H9 (cell line): ENCODE measurements around the gene TPCN2. TPM values are rescaled to one million over a fixed set of nuclear protein-coding genes. Genes with fewer than 3 reads are reported as not detected.

Experiments
- DNase-seq: peaks from one replicate; pipeline ENCODE4 v3.0.0-alpha.2; 2017
- H2AFZ ChIP-seq: one replicate; pipeline ENCODE4 v1.6.1; 2013; ENCODE audit warnings: mild to moderate bottlenecking, low read length, control low read depth, moderate library complexity
- H2AK5ac ChIP-seq: 2 replicates; pipeline ENCODE4 v1.6.1; 2013; ENCODE audit warnings: low read length, control low read depth, mixed read lengths; ENCODE audit not compliant: insufficient read length
- H2BK120ac ChIP-seq: one replicate; pipeline ENCODE4 v1.6.1; 2013; ENCODE audit warnings: low read depth, mild to moderate bottlenecking, low read length, control low read depth, inconsistent platforms; ENCODE audit not compliant: poor library complexity, severe bottlenecking
- H2BK12ac ChIP-seq: 2 replicates; pipeline ENCODE4 v1.6.1; 2013; ENCODE audit warnings: low read length, control low read depth, mixed read lengths, low read depth; ENCODE audit not compliant: insufficient read length
- H2BK15ac ChIP-seq: 2 replicates; pipeline ENCODE4 v1.6.1; 2013; ENCODE audit warnings: low read depth, low read length, control low read depth
- H2BK20ac ChIP-seq: one replicate; pipeline ENCODE4 v1.6.1; 2013; ENCODE audit warnings: low read depth, mild to moderate bottlenecking, low read length, control low read depth, inconsistent platforms; ENCODE audit not compliant: poor library complexity, severe bottlenecking
- H2BK5ac ChIP-seq: 2 replicates; pipeline ENCODE4 v1.6.1; 2013; ENCODE audit warnings: low read length, control low read depth, mixed read lengths; ENCODE audit not compliant: insufficient read length
- H3K14ac ChIP-seq: 2 replicates; pipeline ENCODE4 v1.6.1; 2013; ENCODE audit warnings: low read length, control low read depth; ENCODE audit not compliant: insufficient read depth
- H3K18ac ChIP-seq: 2 replicates; pipeline ENCODE4 v1.6.1; 2013; ENCODE audit warnings: low read depth, mild to moderate bottlenecking, mixed read lengths, low read length, control low read depth; ENCODE audit not compliant: insufficient read length
- H3K23ac ChIP-seq: 2 replicates; pipeline ENCODE4 v1.6.1; 2013; ENCODE audit warnings: low read length, control low read depth, mixed read lengths, low read depth; ENCODE audit not compliant: insufficient read length
- H3K23me2 ChIP-seq: 2 replicates; pipeline ENCODE4 v1.6.1; 2013; ENCODE audit warnings: low read depth, mild to moderate bottlenecking, mixed read lengths, low read length, control low read depth; ENCODE audit not compliant: insufficient read length, poor library complexity, severe bottlenecking
- H3K27ac ChIP-seq: 2 replicates; pipeline ENCODE4 v1.5.1; 2013; ENCODE audit warnings: low read length, control low read depth, mixed read lengths, low read depth; ENCODE audit not compliant: insufficient read length
- H3K27me3 ChIP-seq: 2 replicates; pipeline ENCODE4 v1.6.1; 2013; ENCODE audit warnings: low read length, control low read depth, inconsistent platforms; ENCODE audit not compliant: insufficient read depth
- H3K4ac ChIP-seq: 2 replicates; pipeline ENCODE4 v1.6.1; 2013; ENCODE audit warnings: low read depth, mild to moderate bottlenecking, control low read depth, inconsistent platforms, low read length, moderate library complexity
- H3K4me1 ChIP-seq: 2 replicates; pipeline ENCODE4 v1.6.1; 2013; ENCODE audit warnings: low read length, control low read depth, inconsistent platforms; ENCODE audit not compliant: insufficient read depth
- H3K4me2 ChIP-seq: 2 replicates; pipeline ENCODE4 v1.6.1; 2013; ENCODE audit warnings: low read length, control low read depth, mixed read lengths; ENCODE audit not compliant: insufficient read length, insufficient read depth
- H3K56ac ChIP-seq: 2 replicates; pipeline ENCODE4 v1.6.1; 2013; ENCODE audit warnings: low read depth, mild to moderate bottlenecking, mixed read lengths, low read length, control low read depth; ENCODE audit not compliant: insufficient read length
- H3K79me1 ChIP-seq: 2 replicates; pipeline ENCODE4 v1.6.1; 2013; ENCODE audit warnings: low read depth, mild to moderate bottlenecking, moderate library complexity, low read length, control low read depth, inconsistent platforms; ENCODE audit not compliant: insufficient read depth, poor library complexity, severe bottlenecking
- H3K79me2 ChIP-seq: 2 replicates; pipeline ENCODE4 v1.6.1; 2013; ENCODE audit warnings: low read length, control low read depth, inconsistent platforms; ENCODE audit not compliant: insufficient read depth
- H3K9ac ChIP-seq: 2 replicates; pipeline ENCODE4 v1.6.1; 2013; ENCODE audit warnings: low read length, control low read depth, mixed read lengths; ENCODE audit not compliant: insufficient read length; ENCODE audit errors: extremely low read depth
- H3K9me3 ChIP-seq: one replicate; pipeline ENCODE4 v1.6.1; 2013; ENCODE audit warnings: low read depth, low read length, inconsistent platforms; ENCODE audit not compliant: control insufficient read depth
- H3T11ph ChIP-seq: one replicate; pipeline ENCODE4 v1.6.1; 2013; ENCODE audit warnings: mild to moderate bottlenecking, low read length, control low read depth, inconsistent platforms
- H4K20me1 ChIP-seq: one replicate; pipeline ENCODE4 v1.6.1; 2013; ENCODE audit not compliant: control insufficient read depth, insufficient read length, insufficient read depth
- H4K5ac ChIP-seq: 2 replicates; pipeline ENCODE4 v1.6.1; 2013; ENCODE audit warnings: low read depth, mild to moderate bottlenecking, mixed read lengths, low read length, control low read depth; ENCODE audit not compliant: insufficient read length
- H4K8ac ChIP-seq: replicated peaks from 2 replicates; pipeline ENCODE4 v1.6.1; 2013; ENCODE audit warnings: low read length, control low read depth, mixed read lengths, low read depth; ENCODE audit not compliant: insufficient read length
- H4K91ac ChIP-seq: 2 replicates; pipeline ENCODE4 v1.6.1; 2013; ENCODE audit warnings: low read depth, mild to moderate bottlenecking, moderate library complexity, mixed read lengths, low read length, control low read depth; ENCODE audit not compliant: insufficient read length
- H3K27ac Mint-ChIP-seq, 3 experiments: 2 replicates in 2 of 3; 3 replicates in 1 of 3; pipeline ENCODE4 v1.8.0; 2020 to 2021; ENCODE audit warnings: mixed read lengths in 3 of 3, mild to moderate bottlenecking in 1 of 3, moderate library complexity in 1 of 3
- H3K27me3 Mint-ChIP-seq: 2 replicates; pipeline ENCODE4 v1.8.0; 2021; ENCODE audit warnings: low read depth, mild to moderate bottlenecking, moderate library complexity, mixed read lengths
- H3K36me3 Mint-ChIP-seq, 3 experiments: 2 replicates in 2 of 3; 3 replicates in 1 of 3; pipeline ENCODE4 v1.8.0; 2020 to 2021; ENCODE audit warnings: low read depth in 3 of 3, mixed read lengths in 3 of 3; ENCODE audit not compliant: insufficient read depth in 1 of 3
- H3K4me1 Mint-ChIP-seq, 2 experiments: 2 replicates each; pipeline ENCODE4 v1.8.0; 2020; ENCODE audit warnings: mixed read lengths in 2 of 2
- H3K4me3 Mint-ChIP-seq, 2 experiments: 2 replicates in 1 of 2; 3 replicates in 1 of 2; pipeline ENCODE4 v1.8.0; 2020 to 2021; ENCODE audit warnings: mild to moderate bottlenecking in 2 of 2, mixed read lengths in 2 of 2, moderate library complexity in 1 of 2
- H3K9me3 Mint-ChIP-seq, 2 experiments: 2 replicates in 1 of 2; 3 replicates in 1 of 2; pipeline ENCODE4 v1.8.0; 2020; ENCODE audit warnings: mild to moderate bottlenecking in 2 of 2, mixed read lengths in 2 of 2, moderate library complexity in 1 of 2
- CTCF ChIP-seq: fragments of 200-600 bp; sonication (generic); conservative IDR thresholded peaks from 3 replicates; pipeline ENCODE4 v1.8.0; 2021; ENCODE audit warnings: antibody characterized with exemption, mild to moderate bottlenecking
- WGBS: extraction: QIAGEN DNeasy Blood & Tissue Kit; methylation state at CpG from one replicate; pipeline ENCODE4 v1.1.7; 2013; ENCODE audit warnings: missing lambda C conversion rate, low lambda C conversion rate, mixed read lengths; ENCODE audit not compliant: insufficient read length; ENCODE audit errors: extremely low coverage; 5-methylcytosine and 5-hydroxymethylcytosine counted together
- total RNA-seq: library from RNA; stranded (reverse); gene quantifications from 2 replicates; pipeline ENCODE4 v1.2.1, GENCODE V29; 2021

TPCN2 gene
- total RNA-seq, 1 experiment from 2014 or later, result 16.8 TPM

DNA sequence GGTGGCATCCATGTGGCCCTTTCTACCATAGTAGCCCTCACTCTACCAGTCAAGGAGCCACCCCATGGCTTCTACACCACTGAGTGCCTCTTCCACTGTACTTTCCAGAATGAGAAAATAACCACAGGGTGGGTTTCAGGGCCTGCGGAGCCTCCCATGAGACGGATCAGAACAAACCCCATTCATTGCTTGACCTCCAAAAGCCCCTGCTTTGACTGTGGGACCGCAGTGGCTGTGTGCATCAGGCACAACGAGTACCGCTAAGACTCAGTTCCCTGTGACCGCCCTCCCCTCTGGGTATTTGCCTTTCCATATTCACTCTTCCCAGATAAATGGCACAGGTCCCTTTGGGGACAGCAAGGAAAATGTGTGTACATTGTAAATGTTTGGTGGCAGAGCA lies 24.2 kb upstream of the TPCN2 start:
- H3K79me2 ChIP-seq, result no peaks in the 10 kb centered on the region
- H2AK5ac ChIP-seq, result no peak overlapping the region
- no peak for DNase-seq
- H3K4ac ChIP-seq, result no peak overlapping the region
- H3K27ac ChIP-seq, result no peak overlapping the region
- peaks cover 7 to 9% of the 10 kb centered on the region in 2 experiments for H3K4me1 Mint-ChIP-seq
- no peaks in the 10 kb centered on the region; the same call in 1 of the 2 replicates for H3K4me1 ChIP-seq
- no CpG with 5 or more reads among the region's 6 CpGs for WGBS
- no peak overlapping the region for H3K23ac ChIP-seq
- H3T11ph ChIP-seq, result no peak overlapping the region
- H4K8ac ChIP-seq, result no peak overlapping the region
- H3K9ac ChIP-seq, result no peak overlapping the region
- no peak for TF ChIP-seq CTCF
- no peak overlapping the region for H3K56ac ChIP-seq
- H3K18ac ChIP-seq, result no peak overlapping the region
- no peak overlapping the region for H4K5ac ChIP-seq
- no peaks in the 10 kb centered on the region; the same call in 1 of the 2 replicates for H3K27me3 Mint-ChIP-seq
- H2BK12ac ChIP-seq, result no peak overlapping the region
- H2BK5ac ChIP-seq, result no peak overlapping the region
- no peak overlapping the region for H2BK15ac ChIP-seq
- no peak overlapping the region for H3K14ac ChIP-seq
- no peaks in the 10 kb centered on the region for H3K27me3 ChIP-seq
- no peak overlapping the region for H4K91ac ChIP-seq
- no peaks in the 10 kb centered on the region for H3K36me3 Mint-ChIP-seq
- H2BK120ac ChIP-seq, result no peak overlapping the region
- no peak overlapping the region for H3K4me2 ChIP-seq
- H2AFZ ChIP-seq, result no peak overlapping the region
- no peak overlapping the region for H2BK20ac ChIP-seq
- H3K9me3 ChIP-seq, result no peaks in the 10 kb centered on the region
- H4K20me1 ChIP-seq, result no peaks in the 10 kb centered on the region
- H3K4me3 Mint-ChIP-seq, result no peak overlapping the region
- H3K27ac Mint-ChIP-seq, result peak overlapping the region in 1 of 3 experiments; percentile 39; a peak in 1 of 7 replicates
- no peaks in the 10 kb centered on the region for H3K23me2 ChIP-seq
- no peaks in the 10 kb centered on the region for H3K9me3 Mint-ChIP-seq
- no peaks in the 10 kb centered on the region for H3K79me1 ChIP-seq
